Fibroblast of lung (primary cell): ENCODE data around the gene BEX5. TPM values are rescaled to one million over a fixed set of nuclear protein-coding genes. Genes with fewer than 3 reads are reported as not detected.

Experiments used
- DNase-seq, 2 donors: peaks; one replicate each; pipeline versions ENCODE4 v3.0.0 to v3.0.0-alpha.2; 2010; ENCODE audit warnings: low read depth in 2 of 2
- H2AFZ ChIP-seq: 2 replicates; pipeline ENCODE4 v1.5.1; 2012; ENCODE audit warnings: low read length, control low read depth, inconsistent platforms
- H3K27ac ChIP-seq: 2 replicates; pipeline ENCODE4 v1.5.1; 2011; ENCODE audit warnings: low read length, control low read depth; ENCODE audit not compliant: insufficient read depth
- H3K27me3 ChIP-seq: 2 replicates; pipeline ENCODE4 v1.5.1; 2011; ENCODE audit warnings: mild to moderate bottlenecking, low read length; ENCODE audit not compliant: control insufficient read depth, insufficient read depth
- H3K36me3 ChIP-seq: 2 replicates; pipeline ENCODE4 v1.5.1; 2011; ENCODE audit warnings: low read length; ENCODE audit not compliant: control insufficient read depth, insufficient read depth
- H3K4me1 ChIP-seq: 2 replicates; pipeline ENCODE4 v1.5.1; 2011; ENCODE audit warnings: low read length; ENCODE audit not compliant: control insufficient read depth, insufficient read depth; ENCODE audit errors: extremely low read depth
- H3K4me2 ChIP-seq: 2 replicates; pipeline ENCODE4 v1.5.1; 2011; ENCODE audit warnings: low read length, control low read depth; ENCODE audit not compliant: insufficient read depth; ENCODE audit errors: extremely low read depth
- H3K4me3 ChIP-seq, 4 experiments: fragments of 200-600 bp in 1 of 4; sonication (generic) in 1 of 4; replicated peaks in 1 of 4; 2 replicates each; pipeline ENCODE4 v1.5.1; 2011 to 2016; ENCODE audit warnings: low read length in 4 of 4, low read depth in 3 of 4, mild to moderate bottlenecking in 3 of 4, control low read depth in 2 of 4, inconsistent platforms in 1 of 4, mixed read lengths in 1 of 4; ENCODE audit not compliant: insufficient read depth in 1 of 4; ENCODE audit errors: control extremely low read depth in 1 of 4
- H3K79me2 ChIP-seq: 2 replicates; pipeline ENCODE4 v1.5.1; 2012; ENCODE audit warnings: mild to moderate bottlenecking, low read length, inconsistent platforms; ENCODE audit not compliant: control insufficient read depth, insufficient read depth
- H3K9ac ChIP-seq: 2 replicates; pipeline ENCODE4 v1.5.1; 2011; ENCODE audit warnings: mild to moderate bottlenecking, low read length, control low read depth; ENCODE audit not compliant: insufficient read depth
- H3K9me3 ChIP-seq: 2 replicates; pipeline ENCODE4 v1.5.1; 2012; ENCODE audit warnings: low read depth, low read length; ENCODE audit not compliant: control insufficient read depth, insufficient read depth
- H4K20me1 ChIP-seq: 2 replicates; pipeline ENCODE4 v1.5.1; 2011; ENCODE audit warnings: low read length; ENCODE audit not compliant: control insufficient read depth, insufficient read depth; ENCODE audit errors: extremely low read depth
- CTCF ChIP-seq, 2 donors: IDR thresholded peaks in 1 of 2; conservative IDR thresholded peaks in 1 of 2; 1 replicate in 1 of 2; 2 replicates in 1 of 2; pipeline ENCODE4 v1.5.1; 2011 to 2012; ENCODE audit warnings: low read length in 2 of 2, control low read depth in 1 of 2, inconsistent platforms in 1 of 2, low read depth in 1 of 2, mild to moderate bottlenecking in 1 of 2
- EZH2 ChIP-seq: IDR thresholded peaks from 2 replicates; pipeline ENCODE4 v1.5.1; 2012; ENCODE audit warnings: low read length, control low read depth, mild to moderate bottlenecking; ENCODE audit errors: missing control alignments
- polyA minus RNA-seq: library from RNA; depleted of rRNA, polyadenylated mRNA; stranded (reverse); fragments of >200 nt; gene quantifications from 2 replicates; pipeline ENCODE4 v1.2.3, GENCODE V29; 2011; ENCODE audit warnings: low replicate concordance
- polyA plus RNA-seq, 2 donors: library from polyadenylated mRNA; depleted of rRNA in 1 of 2; stranded (reverse) in 1 of 2; unstranded in 1 of 2; fragments of >200 nt; gene quantifications; 2 replicates each; pipeline ENCODE4 v1.2.1, GENCODE V29; 2011 to 2012; ENCODE audit warnings: missing spikeins in 1 of 2
- total RNA-seq: library from RNA; depleted of rRNA; stranded (reverse); fragments of >200 nt; gene quantifications from 2 replicates; pipeline ENCODE4 v1.2.1, GENCODE V29; 2014

Gene BEX5
- total RNA-seq (not detected in 2 replicates), polyA plus RNA-seq (0.14 TPM in 1 of 2 replicates, not detected in the other), polyA minus RNA-seq (not detected in 2 replicates)
- polyA plus RNA-seq (2012), result not detected in 2 replicates

GRCh38 chrX:102155806-102156179, at the start of gene BEX5:
Gene BEX5, minus strand, starts transcription at chrX:102155977. Its CDS starts 1,712 bp downstream, at chrX:102154265.
- H4K20me1 ChIP-seq, result no peaks in the 10 kb centered on the region
- H3K4me1 ChIP-seq, result no peaks in the 10 kb centered on the region
- no peaks in the 10 kb centered on the region for H3K9me3 ChIP-seq
- DNase-seq, result no peak
- no peaks in the 10 kb centered on the region for H3K79me2 ChIP-seq
- H2AFZ ChIP-seq, result no peak within 1 kb of the TSS
- H3K36me3 ChIP-seq, result no peaks in the 10 kb centered on the region
- H3K27ac ChIP-seq, result no peak within 1 kb of the TSS
- H3K9ac ChIP-seq, result no peak within 1 kb of the TSS
- H3K4me2 ChIP-seq, result no peak within 1 kb of the TSS
- H3K27me3 ChIP-seq, result no peaks in the 10 kb centered on the region
- TF ChIP-seq CTCF (conservative IDR thresholded peaks at IDR 0.05 in 1 of 2, IDR thresholded peaks at IDR 0.05 in 1 of 2; ENCODE audit: low read depth in 1 of 2, low read length in 2 of 2) (no peak), EZH2 (no peak)
- H3K4me3 ChIP-seq, result peak within 1 kb of the TSS in 1 of 4 experiments; percentile 30

- Histone ChIP-seq H3K27ac (no peak overlapping the region), H3K79me2 (no peaks in the 10 kb centered on the region), H3K4me2 (no peak overlapping the region), H3K9ac (no peak overlapping the region), H4K20me1 (no peaks in the 10 kb centered on the region), H3K9me3 (no peaks in the 10 kb centered on the region), H3K36me3 (no peaks in the 10 kb centered on the region), H3K27me3 (no peaks in the 10 kb centered on the region), H2AFZ (no peak overlapping the region), H3K4me1 (no peaks in the 10 kb centered on the region), H3K4me3 (no peak overlapping the region)
- no peak for DNase-seq
- TF ChIP-seq CTCF (conservative IDR thresholded peaks at IDR 0.05 in 1 of 2, IDR thresholded peaks at IDR 0.05 in 1 of 2; ENCODE audit: low read depth in 1 of 2, low read length in 2 of 2) (no peak), EZH2 (no peak)
These were observed 30.4 kb upstream of the BEX5 start for GRCh38 chrX:102185967-102186720.

- H3K36me3 ChIP-seq, result no peaks in the 10 kb centered on the region
- no peak overlapping the region for H3K27ac ChIP-seq
- H2AFZ ChIP-seq, result no peak overlapping the region
- no peak overlapping the region for H3K9ac ChIP-seq
- no peak overlapping the region for H3K4me2 ChIP-seq
- TF ChIP-seq CTCF (conservative IDR thresholded peaks at IDR 0.05 in 1 of 2, IDR thresholded peaks at IDR 0.05 in 1 of 2; ENCODE audit: low read depth in 1 of 2, low read length in 2 of 2), result no peak
- no peak for TF ChIP-seq EZH2
- H3K9me3 ChIP-seq, result no peaks in the 10 kb centered on the region
- peak overlapping the region in 1 of 4 experiments; percentile 30 for H3K4me3 ChIP-seq
- H3K27me3 ChIP-seq, result no peaks in the 10 kb centered on the region
- H3K4me1 ChIP-seq, result no peaks in the 10 kb centered on the region
- H4K20me1 ChIP-seq, result no peaks in the 10 kb centered on the region
- no peak for DNase-seq
- H3K79me2 ChIP-seq, result no peaks in the 10 kb centered on the region
These were observed 624 bp downstream of the BEX5 start for GRCh38 chrX:102154900-102155805.
